Measurements from ENCODE around the gene WDR72. TPM values are rescaled to one million over a fixed set of nuclear protein-coding genes. Genes with fewer than 3 reads are reported as not detected.

WDR72 gene
- total and polyA plus RNA-seq, 2 of the 13 experiments (the other 11 are each of a cell fraction or from before 2014, with no cell fraction given): 0.21 to 0.60 TPM

DNA sequence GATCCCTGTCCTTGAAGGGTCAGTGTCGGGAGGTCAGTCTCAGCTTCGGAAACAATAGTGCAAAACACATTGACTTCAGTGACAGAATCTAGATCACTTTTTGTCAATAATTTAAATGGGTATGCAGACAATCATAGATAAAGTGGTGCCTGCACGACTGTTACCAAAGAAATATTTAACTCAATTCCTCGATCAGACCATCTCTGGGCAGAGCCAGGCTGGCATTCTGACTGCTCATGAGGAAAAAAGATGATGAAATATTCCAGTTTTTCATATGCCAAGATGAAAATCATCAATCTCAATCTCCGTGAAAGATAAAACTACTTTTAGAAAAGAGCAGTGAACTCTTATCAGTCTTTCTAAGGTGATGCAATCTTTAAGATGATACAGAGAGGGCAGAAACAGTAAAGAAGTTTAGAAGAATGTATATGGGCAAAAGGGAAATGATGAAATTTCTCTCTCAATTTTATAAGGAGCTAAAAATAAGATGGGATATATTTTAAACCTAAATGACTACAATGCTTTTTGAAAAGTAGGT lies 169.9 kb downstream of the WDR72 start:
- DNase-seq (ENCODE audit: low spot score) (no peak), FAIRE-seq (no peak), ATAC-seq (no peak)
- TF ChIP-seq, protein P1, sequence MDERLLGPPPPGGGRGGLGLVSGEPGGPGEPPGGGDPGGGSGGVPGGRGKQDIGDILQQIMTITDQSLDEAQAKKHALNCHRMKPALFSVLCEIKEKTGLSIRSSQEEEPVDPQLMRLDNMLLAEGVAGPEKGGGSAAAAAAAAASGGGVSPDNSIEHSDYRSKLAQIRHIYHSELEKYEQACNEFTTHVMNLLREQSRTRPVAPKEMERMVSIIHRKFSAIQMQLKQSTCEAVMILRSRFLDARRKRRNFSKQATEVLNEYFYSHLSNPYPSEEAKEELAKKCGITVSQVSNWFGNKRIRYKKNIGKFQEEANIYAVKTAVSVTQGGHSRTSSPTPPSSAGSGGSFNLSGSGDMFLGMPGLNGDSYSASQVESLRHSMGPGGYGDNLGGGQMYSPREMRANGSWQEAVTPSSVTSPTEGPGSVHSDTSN (CRISPR knock-in tag; IDR thresholded peaks at IDR 0.05): no peak
- no peak for TF ChIP-seq ZC3H4 (CRISPR knock-in tag; IDR thresholded peaks at IDR 0.05; ENCODE audit: borderline replicate concordance)
- TF ChIP-seq KLF12 (CRISPR knock-in tag; IDR thresholded peaks at IDR 0.05; ENCODE audit: borderline replicate concordance): no peak
- TF ChIP-seq ATF7 (IDR thresholded peaks at IDR 0.05): peak; percentile 25; the same call in 1 of the 2 replicates
- TF ChIP-seq ATF7 (CRISPR knock-in tag; IDR thresholded peaks at IDR 0.05): no peak
- H3K9me3 ChIP-seq (ENCODE audit: low read length): no peaks in the 10 kb centered on the region; the same call in 1 of the 2 replicates
- no peak overlapping the region for H2AFZ ChIP-seq (ENCODE audit: low read length)
- intact Hi-C loops (cut with micrococcal nuclease; ENCODE audit: unreplicated experiment) (loop anchor here (10.0 kb wide), 2 partner anchors 205 to 395 kb away; no protein-coding TSS in a partner anchor), in situ Hi-C loops (cut with HindIII; ENCODE audit: extremely low pct_ligation_motif_present, low pct_unique_long_range_greater_than_20kb) (no loop called here)
- H3K4me1 ChIP-seq (ENCODE audit: insufficient read depth, low read length): peaks cover 14% of the 10 kb centered on the region
- ChIA-PET CTCF (ENCODE audit: low intra/inter-chr PET ratio, low total read pairs) (no interaction called here), POLR2A (no interaction called here)
- H3K27me3 ChIP-seq (ENCODE audit: control insufficient read depth in 1 of 2, insufficient read depth in 2 of 2, low read length in 2 of 2): no peaks in the 10 kb centered on the region
- BruUV-seq (replicated peaks): no TSS peak
- no peak overlapping the region for H3K4me3 ChIP-seq (replicated peaks in 1 of 3; ENCODE audit: insufficient read depth in 1 of 3, low read depth in 2 of 3, low read length in 3 of 3)
- no peak overlapping the region for H3K9ac ChIP-seq (ENCODE audit: insufficient read depth, low read depth, low read length)
- 38% methylated on average over 5 of the region's 5 CpGs for WGBS (ENCODE audit: low lambda C conversion rate)
- H3K79me2 ChIP-seq (ENCODE audit: insufficient read depth, low read length): no peaks in the 10 kb centered on the region
- no peaks in the 10 kb centered on the region for H3K36me3 ChIP-seq (replicated peaks in 1 of 2; ENCODE audit: control insufficient read depth in 1 of 2, insufficient read depth in 2 of 2, low read length in 2 of 2)
- H3K4me2 ChIP-seq (ENCODE audit: low read depth, low read length): no peak overlapping the region
- no peaks in the 10 kb centered on the region for H4K20me1 ChIP-seq (ENCODE audit: insufficient read depth, low read length)
- no peak overlapping the region for H3K27ac ChIP-seq (ENCODE audit: extremely low read length, insufficient read depth, low read length)

DNA sequence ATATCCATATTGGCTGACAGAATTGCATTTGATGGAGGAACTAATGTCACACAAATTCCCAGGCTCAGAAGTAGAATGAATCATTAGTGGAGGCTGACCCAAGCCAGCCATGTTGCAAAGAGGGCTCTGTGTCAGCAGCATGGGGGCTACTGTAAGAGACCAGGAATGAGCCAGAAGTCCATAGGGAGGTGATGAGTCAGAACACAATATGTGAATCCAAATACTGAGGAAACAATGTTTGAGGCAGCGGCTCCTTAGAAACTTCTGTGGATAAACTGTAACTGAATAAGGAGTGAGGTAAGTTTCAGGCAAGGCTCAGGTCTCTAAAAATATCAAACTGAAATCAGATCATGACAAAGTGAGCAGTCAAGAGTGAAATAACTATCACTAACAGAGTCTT lies 170.7 kb downstream of the WDR72 start:
- H3K9me3 ChIP-seq (ENCODE audit: low read length): no peaks in the 10 kb centered on the region; the same call in 1 of the 2 replicates
- intact Hi-C loops (cut with micrococcal nuclease; ENCODE audit: unreplicated experiment): loop anchor here (10.0 kb wide), 2 partner anchors 204 to 394 kb away; no protein-coding TSS in a partner anchor
- peaks cover 14% of the 10 kb centered on the region for H3K4me1 ChIP-seq (ENCODE audit: insufficient read depth, low read length)
- H3K79me2 ChIP-seq (ENCODE audit: insufficient read depth, low read length): no peaks in the 10 kb centered on the region
- no peaks in the 10 kb centered on the region for H4K20me1 ChIP-seq (ENCODE audit: insufficient read depth, low read length)
- H3K36me3 ChIP-seq (replicated peaks in 1 of 2; ENCODE audit: control insufficient read depth in 1 of 2, insufficient read depth in 2 of 2, low read length in 2 of 2): no peaks in the 10 kb centered on the region
- ChIA-PET CTCF (ENCODE audit: low intra/inter-chr PET ratio, low total read pairs) (no interaction called here), POLR2A (no interaction called here)
- no peak for FAIRE-seq
- no peak for DNase-seq (ENCODE audit: low spot score)
- no peak overlapping the region for H2AFZ ChIP-seq (ENCODE audit: low read length)
- no peak overlapping the region for H3K27ac ChIP-seq (ENCODE audit: extremely low read length, insufficient read depth, low read length)
- H3K27me3 ChIP-seq (ENCODE audit: control insufficient read depth in 1 of 2, insufficient read depth in 2 of 2, low read length in 2 of 2): no peaks in the 10 kb centered on the region
- 87% methylated on average over 1 of the region's 1 CpG for WGBS (ENCODE audit: low lambda C conversion rate)
- no peak overlapping the region for H3K9ac ChIP-seq (ENCODE audit: insufficient read depth, low read depth, low read length)
- in situ Hi-C loops (cut with HindIII; ENCODE audit: extremely low pct_ligation_motif_present, low pct_unique_long_range_greater_than_20kb): no loop called here
- no TSS peak for BruUV-seq (replicated peaks)
- H3K4me2 ChIP-seq (ENCODE audit: low read depth, low read length): no peak overlapping the region
- no peak overlapping the region for H3K4me3 ChIP-seq (replicated peaks in 1 of 3; ENCODE audit: insufficient read depth in 1 of 3, low read depth in 2 of 3, low read length in 3 of 3)
- no peak for ATAC-seq
- TF ChIP-seq, protein P2, sequence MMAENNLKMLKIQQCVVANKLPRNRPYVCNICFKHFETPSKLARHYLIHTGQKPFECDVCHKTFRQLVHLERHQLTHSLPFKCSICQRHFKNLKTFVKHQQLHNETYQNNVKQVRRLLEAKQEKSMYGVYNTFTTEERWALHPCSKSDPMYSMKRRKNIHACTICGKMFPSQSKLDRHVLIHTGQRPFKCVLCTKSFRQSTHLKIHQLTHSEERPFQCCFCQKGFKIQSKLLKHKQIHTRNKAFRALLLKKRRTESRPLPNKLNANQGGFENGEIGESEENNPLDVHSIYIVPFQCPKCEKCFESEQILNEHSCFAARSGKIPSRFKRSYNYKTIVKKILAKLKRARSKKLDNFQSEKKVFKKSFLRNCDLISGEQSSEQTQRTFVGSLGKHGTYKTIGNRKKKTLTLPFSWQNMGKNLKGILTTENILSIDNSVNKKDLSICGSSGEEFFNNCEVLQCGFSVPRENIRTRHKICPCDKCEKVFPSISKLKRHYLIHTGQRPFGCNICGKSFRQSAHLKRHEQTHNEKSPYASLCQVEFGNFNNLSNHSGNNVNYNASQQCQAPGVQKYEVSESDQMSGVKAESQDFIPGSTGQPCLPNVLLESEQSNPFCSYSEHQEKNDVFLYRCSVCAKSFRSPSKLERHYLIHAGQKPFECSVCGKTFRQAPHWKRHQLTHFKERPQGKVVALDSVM (CRISPR knock-in tag; IDR thresholded peaks at IDR 0.05): no peak
- 0 out of 2 replicates have a peak, but pooled peaks have one; percentile 22 for TF ChIP-seq FOSL2 (CRISPR knock-in tag; IDR thresholded peaks at IDR 0.05)

Measured in HepG2 (cell line).